Measurements from ENCODE around the gene NOP58. TPM values are rescaled to one million over a fixed set of nuclear protein-coding genes. Genes with fewer than 3 reads are reported as not detected.

The NOP58 gene
- total RNA-seq, 4 donors from 2014 or later, result 19.4 to 61.0 (median 41.6) TPM

GRCh38 chr2:202339071-202339870, 73.7 kb downstream of the NOP58 start:
- Histone ChIP-seq H3K27ac (no peak overlapping the region), H3K4me3 (no peak overlapping the region), H3K4me1 (no peaks in the 10 kb centered on the region), H3K36me3 (no peaks in the 10 kb centered on the region), H3K27me3 (no peaks in the 10 kb centered on the region), H3K9me3 (no peaks in the 10 kb centered on the region)
- 80 to 85% methylated on average over 1 to 2 of the region's 3 CpGs for WGBS, 2 donors (ENCODE audit: low coverage in 1 of 2)
- ATAC-seq, result no peak
- no peak for TF ChIP-seq POLR2AphosphoS5 (IDR thresholded peaks at IDR 0.05)
- no peak for TF ChIP-seq CTCF (IDR thresholded peaks at IDR 0.05)
- no peak for TF ChIP-seq EP300 (IDR thresholded peaks at IDR 0.05)
- no peak for TF ChIP-seq POLR2A (IDR thresholded peaks at IDR 0.05)

DNA sequence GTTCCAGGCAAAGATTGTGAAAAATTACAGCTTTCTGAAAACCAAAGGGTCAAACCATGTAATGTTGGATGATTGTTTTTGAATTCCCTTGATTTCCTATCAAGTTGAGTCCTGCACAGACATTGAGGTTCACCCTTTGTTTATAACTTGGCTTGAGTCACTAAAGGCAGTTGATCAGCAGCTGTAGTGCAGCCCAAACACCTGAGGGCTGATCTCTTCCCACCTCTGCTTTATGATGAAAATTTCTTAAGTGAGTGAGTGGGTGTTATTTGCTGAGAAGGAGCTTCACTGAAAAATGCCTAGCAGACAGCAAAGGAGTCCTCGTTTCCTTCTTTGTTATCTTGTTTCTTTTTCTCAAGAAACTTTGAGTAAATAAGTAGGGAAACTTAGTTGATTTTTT, 78.6 kb downstream of the NOP58 start:
- no peak for ATAC-seq
- H3K27me3 ChIP-seq, result no peaks in the 10 kb centered on the region
- H3K4me1 ChIP-seq, result no peaks in the 10 kb centered on the region
- H3K27ac ChIP-seq, result no peak overlapping the region
- no peak overlapping the region for H3K4me3 ChIP-seq
- H3K9me3 ChIP-seq, result no peaks in the 10 kb centered on the region
- TF ChIP-seq EP300 (IDR thresholded peaks at IDR 0.05) (no peak), POLR2A (IDR thresholded peaks at IDR 0.05) (no peak)
- 42 to 100% methylated on average over 1 of the region's 1 CpG for WGBS, 2 donors (ENCODE audit: low coverage in 1 of 2)
- no peaks in the 10 kb centered on the region for H3K36me3 ChIP-seq

DNA sequence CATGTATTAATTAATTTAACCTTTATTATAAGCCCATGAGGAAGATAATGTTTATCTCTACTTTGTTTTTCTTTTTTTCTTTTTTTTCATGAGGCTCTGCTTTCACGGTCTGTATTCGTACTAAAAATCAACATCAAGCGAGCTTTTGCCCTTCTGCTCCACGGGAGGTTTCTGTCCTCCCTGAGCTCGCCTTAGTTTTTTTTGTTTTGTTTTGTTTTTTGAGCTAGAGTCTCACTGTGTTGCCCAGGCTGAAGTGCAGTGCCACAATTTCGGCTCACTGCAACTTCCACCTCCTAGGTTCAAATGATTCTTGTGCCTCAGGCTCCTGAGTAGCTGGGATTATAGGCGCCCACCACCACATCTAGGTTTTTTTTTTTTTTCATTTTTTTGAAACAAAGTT, 80.6 kb downstream of the NOP58 start:
- no peak for ATAC-seq
- Histone ChIP-seq H3K4me1 (no peaks in the 10 kb centered on the region), H3K4me3 (no peak overlapping the region), H3K27me3 (no peaks in the 10 kb centered on the region), H3K9me3 (no peaks in the 10 kb centered on the region), H3K27ac (no peak overlapping the region), H3K36me3 (no peaks in the 10 kb centered on the region)
- no peak for TF ChIP-seq POLR2A (IDR thresholded peaks at IDR 0.05)
- TF ChIP-seq CTCF (IDR thresholded peaks at IDR 0.05), result no peak
- no peak for TF ChIP-seq EP300 (IDR thresholded peaks at IDR 0.05)
- TF ChIP-seq POLR2AphosphoS5 (IDR thresholded peaks at IDR 0.05), result no peak
- WGBS, 2 donors (ENCODE audit: low coverage in 1 of 2), result 97 to 100% methylated on average over 4 to 6 of the region's 7 CpGs

Small RNAs within 50 kb of the gene (small RNA-seq; reads per million reads assigned to genes)
- gene AC079354.2 (0 reads per million in 4 donors), gene RF00575 (0 reads per million in 4 donors), gene RN7SL753P (0 reads per million in 4 donors), gene SNORD11 (6.8 to 20.4 (median 15.2) reads per million in 4 donors), gene SNORD11B (64.9 to 1,079 (median 381) reads per million in 4 donors), gene SNORD70 (230 to 500 (median 460) reads per million in 4 donors)

Other genes starting within 250 kb of the NOP58 start
- gene FZD7, start 231.9 kb upstream of the NOP58 start, total RNA-seq, result 10 to 100 TPM; 15.9 to 55.4 (median 39.0) TPM
- not detected for gene KIAA2012, start 192.5 kb upstream of the NOP58 start, total RNA-seq
- 10 to 100 TPM; 54.9 to 94.9 (median 76.0) TPM for gene SUMO1, start 27.2 kb upstream of the NOP58 start, total RNA-seq
- gene BMPR2, start 110.6 kb downstream of the NOP58 start, total RNA-seq, result 10 to 100 TPM; 53.4 to 86.9 (median 70.0) TPM